GM12878 (cell line): ENCODE results near the gene CCDC85A. TPM values are rescaled to one million over a fixed set of nuclear protein-coding genes. Genes with fewer than 3 reads are reported as not detected.

Source experiments
- ATAC-seq: fragments of 200-7000 bp; cut with Tn5 transposase; 3 replicates; pipeline ENCODE4 v1.9.1; 2020; ENCODE audit warnings: mild to moderate bottlenecking, moderate library complexity
- BruUV-seq: library from RNA; stranded (reverse); fragments of 400-500 nt; replicated peaks from 2 replicates; lab custom pipeline; 2021; lab: Mats Ljungman, UMichigan
- CTCF ChIA-PET: fragments of 300-600 bp; sonication (Branson Sonifier 250); formaldehyde crosslinking; extraction: SDS; loops from one replicate; lab custom pipeline; 2021; ENCODE audit warnings: inconsistent platforms; lab: Yijun Ruan, JAX
- POLR2A ChIA-PET: fragments of 350-600 bp; formaldehyde crosslinking; extraction: SDS; loops from one replicate; lab custom pipeline; 2021; ENCODE audit warnings: inconsistent platforms; lab: Charles Lee
- RAD21 ChIA-PET: fragments of 300-600 bp; sonication (Branson Sonifier 250); formaldehyde crosslinking; loops from one replicate; lab custom pipeline; 2023; ENCODE audit warnings: antibody characterized with exemption; ENCODE audit not compliant: unreplicated experiment; lab: Charles Lee
- SMC1A ChIA-PET: fragments of 300-600 bp; sonication (Branson Sonifier 250); formaldehyde crosslinking; loops from one replicate; lab custom pipeline; 2023; ENCODE audit not compliant: unreplicated experiment, uncharacterized antibody; lab: Charles Lee
- DNase-seq: peaks from one replicate; pipeline ENCODE4 v3.0.0-alpha.2; 2011; ENCODE audit warnings: low read depth, low spot score
- FAIRE-seq: peaks from 3 replicates; lab custom pipeline; 2011; peaks lifted over from hg19 to GRCh38; lab: Jason Lieb, UNC
- H2AFZ ChIP-seq: 2 replicates; pipeline ENCODE4 v1.6.0; 2011; ENCODE audit warnings: low read depth, low read length, control low read depth; ENCODE audit not compliant: control insufficient read depth
- H3K27ac ChIP-seq: 2 replicates; pipeline ENCODE4 v1.5.1; 2011; ENCODE audit warnings: control low read depth; ENCODE audit not compliant: control insufficient read depth, insufficient read depth
- H3K27me3 ChIP-seq, 2 experiments: replicated peaks in 1 of 2; 2 replicates each; pipeline versions ENCODE4 v1.6.0 to v1.6.1; 2011; ENCODE audit warnings: low read length in 1 of 2; ENCODE audit not compliant: control insufficient read depth in 2 of 2, insufficient read depth in 2 of 2
- H3K36me3 ChIP-seq, 2 experiments: 2 replicates each; pipeline ENCODE4 v1.5.1; 2011; ENCODE audit warnings: low read length in 1 of 2; ENCODE audit not compliant: control insufficient read depth in 2 of 2, insufficient read depth in 2 of 2
- H3K4me1 ChIP-seq: 2 replicates; pipeline ENCODE4 v1.6.1; 2011; ENCODE audit warnings: mild to moderate bottlenecking, low read length, moderate library complexity, mixed read lengths; ENCODE audit not compliant: control insufficient read depth, insufficient read depth
- H3K4me2 ChIP-seq: 2 replicates; pipeline ENCODE4 v1.6.0; 2011; ENCODE audit warnings: control low read depth; ENCODE audit not compliant: control insufficient read depth, insufficient read depth
- H3K4me3 ChIP-seq: fragments of 200-600 bp; sonication (generic); 2 replicates; pipeline ENCODE4 v1.5.1; 2016
- H3K79me2 ChIP-seq: 2 replicates; pipeline ENCODE4 v1.6.0; 2011; ENCODE audit warnings: low read length; ENCODE audit not compliant: control insufficient read depth, insufficient read depth
- H3K9ac ChIP-seq: 2 replicates; pipeline ENCODE4 v1.8.0; 2011; ENCODE audit warnings: low read length, control low read depth, mixed read lengths; ENCODE audit not compliant: control insufficient read depth, insufficient read depth
- H3K9me3 ChIP-seq: replicated peaks from 3 replicates; pipeline ENCODE4 v1.5.1; 2011; ENCODE audit warnings: mild to moderate bottlenecking, low read length; ENCODE audit not compliant: control insufficient read depth, insufficient read depth
- H4K20me1 ChIP-seq: 2 replicates; pipeline ENCODE4 v1.6.0; 2011; ENCODE audit not compliant: control insufficient read depth, insufficient read depth
- CHD2 ChIP-seq: IDR thresholded peaks from 2 replicates; pipeline ENCODE4 v1.6.1; 2011; ENCODE audit warnings: low read depth, low read length, improper control_type of control experiment, borderline replicate concordance
- DPF2 ChIP-seq: fragments of 450-650 bp; IDR thresholded peaks from 2 replicates; pipeline ENCODE4 v1.6.1; 2017; ENCODE audit warnings: mild to moderate bottlenecking
- EED ChIP-seq: sonication (generic); IDR thresholded peaks from 2 replicates; pipeline ENCODE4 v1.6.1; 2016; ENCODE audit warnings: antibody characterized with exemption, low read depth
- EZH2 ChIP-seq: IDR thresholded peaks from 2 replicates; pipeline ENCODE4 v1.6.1; 2012; ENCODE audit warnings: low read depth, mild to moderate bottlenecking, control low read depth, inconsistent platforms, low read length, borderline replicate concordance; ENCODE audit not compliant: control insufficient read depth
- NBN ChIP-seq: fragments of 450-650 bp; IDR thresholded peaks from 2 replicates; pipeline ENCODE4 v1.6.1; 2016
- SIX5 ChIP-seq: IDR thresholded peaks from 2 replicates; pipeline ENCODE4 v1.6.1; 2011; ENCODE audit warnings: mild to moderate bottlenecking, low read depth, low read length, moderate library complexity; ENCODE audit not compliant: severe bottlenecking
- SREBF1 ChIP-seq: IDR thresholded peaks from 2 replicates; pipeline ENCODE4 v1.6.1; 2012; ENCODE audit warnings: mild to moderate bottlenecking, low read length
- SRF ChIP-seq, 2 experiments: IDR thresholded peaks; 2 replicates each; pipeline ENCODE4 v1.6.1; 2011; ENCODE audit warnings: low read depth in 2 of 2, low read length in 2 of 2, mild to moderate bottlenecking in 1 of 2, moderate library complexity in 1 of 2
- WGBS: methylation state at CpG from one replicate; pipeline ENCODE4 v1.1.6; 2016; ENCODE audit warnings: low lambda C conversion rate; ENCODE audit not compliant: insufficient replicate concordance, insufficient coverage; ENCODE audit errors: missing lambda C conversion rate; 5-methylcytosine and 5-hydroxymethylcytosine counted together
- in situ Hi-C: fragments of 300-500 bp; cut with MboI; formaldehyde crosslinking; loops from 9 replicates; pipeline ENCODE4 v1.14.3; 2018; ENCODE audit warnings: mixed read lengths
- intact Hi-C: fragments of 100-400 bp; cut with micrococcal nuclease; formaldehyde crosslinking; loops from one replicate; pipeline ENCODE4 v1.14.2; 2022; ENCODE audit not compliant: unreplicated experiment
- polyA plus RNA-seq, 11 experiments: library from polyadenylated mRNA; depleted of rRNA in 4 of 11; unstranded in 6 of 11; stranded (reverse) in 5 of 11; fragments of >200 nt; fragmentation: Nextera tagmentation in 4 of 11; fragmentation: Illumina TruSeq in 1 of 11; extraction: Ambion mirVana in 4 of 11; extraction: Trizol in 1 of 11; gene quantifications; 1 replicate in 1 of 11; 2 replicates in 10 of 11; pipeline versions ENCODE4 v1.2.1 to v1.2.3, GENCODE V29; 2011 to 2016; ENCODE audit warnings: inconsistent platforms in 2 of 11, missing spikeins in 2 of 11, low read depth in 1 of 11
- total RNA-seq, 4 experiments: library from RNA; depleted of rRNA in 3 of 4; stranded (reverse); fragments of >200 nt in 3 of 4; fragmentation: Illumina TruSeq in 1 of 4; extraction: Trizol in 1 of 4; gene quantifications; 2 replicates each; pipeline versions ENCODE4 v1.2.1 to v1.2.3, GENCODE V29; 2013 to 2021
- TF ChIP-seq, protein P1 (sequence below): fragments of 450-650 bp; IDR thresholded peaks from 2 replicates; pipeline ENCODE4 v1.6.1; 2017; ENCODE audit warnings: antibody characterized with exemption, mild to moderate bottlenecking, moderate library complexity
- TF ChIP-seq, protein P2 (sequence below): fragments of 150-350 bp; IDR thresholded peaks from 2 replicates; pipeline ENCODE4 v1.6.1; 2014; ENCODE audit warnings: mild to moderate bottlenecking, low read depth, low read length

Gene CCDC85A
- total and polyA plus RNA-seq, 10 of the 15 experiments (the other 5 are each of a cell fraction or from before 2014, with no cell fraction given), result 0.02 to 0.57 (median 0.04) TPM; not detected in 7

DNA sequence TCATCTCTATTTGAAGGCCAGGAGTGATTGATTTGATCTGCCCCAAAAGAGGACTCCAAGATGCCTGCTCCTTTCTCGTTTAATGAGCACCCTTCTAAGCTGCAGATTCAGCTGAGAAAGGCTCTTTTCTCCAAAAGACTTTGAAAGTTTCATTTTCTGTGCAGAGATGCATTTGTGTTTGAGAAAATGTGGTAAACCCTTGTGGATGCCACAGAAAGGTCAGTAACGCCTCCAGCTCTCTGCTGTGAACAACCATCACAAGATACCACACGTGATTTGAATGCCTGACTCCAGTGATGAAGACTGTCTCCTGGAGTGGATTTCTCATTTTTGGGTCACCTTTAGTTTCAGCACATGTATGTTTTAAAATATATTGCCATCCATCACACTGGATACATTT is 35.0 kb upstream of the CCDC85A start:
- Histone ChIP-seq H3K9me3 (no peaks in the 10 kb centered on the region), H4K20me1 (no peaks in the 10 kb centered on the region), H3K4me1 (no peaks in the 10 kb centered on the region), H3K4me3 (no peak overlapping the region), H3K36me3 (no peaks in the 10 kb centered on the region), H2AFZ (no peak overlapping the region), H3K27ac (no peak overlapping the region), H3K27me3 (no peaks in the 10 kb centered on the region), H3K79me2 (no peaks in the 10 kb centered on the region), H3K9ac (no peak overlapping the region), H3K4me2 (no peak overlapping the region)
- BruUV-seq, result no TSS peak
- in situ Hi-C loops (no loop called here), intact Hi-C loops (no loop called here)
- ATAC-seq (no peak), FAIRE-seq (no peak), DNase-seq (no peak)
- CTCF ChIA-PET, result interaction anchor here (1.7 kb wide), 1 partner anchor 9 kb away, joined by 3 read pairs; no protein-coding TSS in a partner anchor
- TF ChIP-seq SREBF1, result no peak
- 2% methylated on average over 3 of the region's 3 CpGs for WGBS
- POLR2A ChIA-PET, result no interaction called here
- SMC1A ChIA-PET, result no interaction called here
- RAD21 ChIA-PET, result no interaction called here

DNA sequence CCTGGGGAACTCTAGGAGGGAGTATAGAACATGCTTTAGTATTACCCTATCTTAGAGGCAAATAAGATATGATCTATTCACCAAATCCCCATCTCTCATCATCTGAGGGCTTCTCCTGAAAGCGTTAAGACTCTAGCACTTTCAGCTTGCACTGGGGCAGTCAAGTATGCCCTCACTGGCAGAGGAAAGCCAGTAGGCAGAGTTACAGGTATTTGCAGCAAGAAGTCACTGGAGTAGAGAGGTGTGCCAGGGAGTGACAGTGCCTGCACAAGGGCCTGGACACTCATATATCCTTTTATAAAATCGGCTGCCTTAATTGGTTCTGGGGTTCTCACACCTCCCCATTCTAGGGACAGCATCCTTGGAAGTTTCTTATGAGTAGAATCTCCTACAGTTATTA is 31.9 kb upstream of the CCDC85A start:
- H3K36me3 ChIP-seq, result no peaks in the 10 kb centered on the region
- no peak overlapping the region for H3K9ac ChIP-seq
- SMC1A ChIA-PET, result no interaction called here
- H3K27ac ChIP-seq, result no peak overlapping the region
- in situ Hi-C loops, result no loop called here
- WGBS, result 0% methylated on average over 2 of the region's 2 CpGs
- H3K79me2 ChIP-seq, result no peaks in the 10 kb centered on the region
- no peak overlapping the region for H3K4me3 ChIP-seq
- no peak overlapping the region for H3K4me2 ChIP-seq
- DNase-seq, result no peak
- no peaks in the 10 kb centered on the region for H3K4me1 ChIP-seq
- H4K20me1 ChIP-seq, result no peaks in the 10 kb centered on the region
- POLR2A ChIA-PET, result no interaction called here
- intact Hi-C loops, result no loop called here
- BruUV-seq, result no TSS peak
- H2AFZ ChIP-seq, result no peak overlapping the region
- no peaks in the 10 kb centered on the region; a peak in 1 of 4 replicates for H3K27me3 ChIP-seq
- no peak for ATAC-seq
- no peaks in the 10 kb centered on the region for H3K9me3 ChIP-seq
- RAD21 ChIA-PET, result no interaction called here
- FAIRE-seq, result no peak
- CTCF ChIA-PET, result no interaction called here
- TF ChIP-seq EED (no peak), SRF (IDR thresholded peaks at IDR 0.05; ENCODE audit: low read depth in 2 of 2, low read length in 2 of 2) (no peak), CHD2 (no peak), SIX5 (no peak), NBN (no peak), DPF2 (no peak), EZH2 (no peak)
- TF ChIP-seq, protein P1, sequence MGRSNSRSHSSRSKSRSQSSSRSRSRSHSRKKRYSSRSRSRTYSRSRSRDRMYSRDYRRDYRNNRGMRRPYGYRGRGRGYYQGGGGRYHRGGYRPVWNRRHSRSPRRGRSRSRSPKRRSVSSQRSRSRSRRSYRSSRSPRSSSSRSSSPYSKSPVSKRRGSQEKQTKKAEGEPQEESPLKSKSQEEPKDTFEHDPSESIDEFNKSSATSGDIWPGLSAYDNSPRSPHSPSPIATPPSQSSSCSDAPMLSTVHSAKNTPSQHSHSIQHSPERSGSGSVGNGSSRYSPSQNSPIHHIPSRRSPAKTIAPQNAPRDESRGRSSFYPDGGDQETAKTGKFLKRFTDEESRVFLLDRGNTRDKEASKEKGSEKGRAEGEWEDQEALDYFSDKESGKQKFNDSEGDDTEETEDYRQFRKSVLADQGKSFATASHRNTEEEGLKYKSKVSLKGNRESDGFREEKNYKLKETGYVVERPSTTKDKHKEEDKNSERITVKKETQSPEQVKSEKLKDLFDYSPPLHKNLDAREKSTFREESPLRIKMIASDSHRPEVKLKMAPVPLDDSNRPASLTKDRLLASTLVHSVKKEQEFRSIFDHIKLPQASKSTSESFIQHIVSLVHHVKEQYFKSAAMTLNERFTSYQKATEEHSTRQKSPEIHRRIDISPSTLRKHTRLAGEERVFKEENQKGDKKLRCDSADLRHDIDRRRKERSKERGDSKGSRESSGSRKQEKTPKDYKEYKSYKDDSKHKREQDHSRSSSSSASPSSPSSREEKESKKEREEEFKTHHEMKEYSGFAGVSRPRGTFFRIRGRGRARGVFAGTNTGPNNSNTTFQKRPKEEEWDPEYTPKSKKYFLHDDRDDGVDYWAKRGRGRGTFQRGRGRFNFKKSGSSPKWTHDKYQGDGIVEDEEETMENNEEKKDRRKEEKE, result no peak
- TF ChIP-seq, protein P2, sequence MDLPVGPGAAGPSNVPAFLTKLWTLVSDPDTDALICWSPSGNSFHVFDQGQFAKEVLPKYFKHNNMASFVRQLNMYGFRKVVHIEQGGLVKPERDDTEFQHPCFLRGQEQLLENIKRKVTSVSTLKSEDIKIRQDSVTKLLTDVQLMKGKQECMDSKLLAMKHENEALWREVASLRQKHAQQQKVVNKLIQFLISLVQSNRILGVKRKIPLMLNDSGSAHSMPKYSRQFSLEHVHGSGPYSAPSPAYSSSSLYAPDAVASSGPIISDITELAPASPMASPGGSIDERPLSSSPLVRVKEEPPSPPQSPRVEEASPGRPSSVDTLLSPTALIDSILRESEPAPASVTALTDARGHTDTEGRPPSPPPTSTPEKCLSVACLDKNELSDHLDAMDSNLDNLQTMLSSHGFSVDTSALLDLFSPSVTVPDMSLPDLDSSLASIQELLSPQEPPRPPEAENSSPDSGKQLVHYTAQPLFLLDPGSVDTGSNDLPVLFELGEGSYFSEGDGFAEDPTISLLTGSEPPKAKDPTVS, result no peak
